Lower leg skin (tissue), 3 donors: ENCODE data around the gene DCHS1.

ENCODE experiments used
- POLR2A ChIP-seq, 2 donors: fragments of 450-650 bp; IDR thresholded peaks; one replicate each; pipeline ENCODE4 v1.6.1; 2016 to 2017; ENCODE audit warnings: antibody characterized with exemption in 2 of 2, mild to moderate bottlenecking in 1 of 2, moderate library complexity in 1 of 2
- TF ChIP-seq, protein P1 (sequence below), 3 donors: fragments of 450-650 bp; IDR thresholded peaks; one replicate each; pipeline ENCODE4 v1.5.1; 2016; ENCODE audit warnings: antibody characterized with exemption in 3 of 3, mild to moderate bottlenecking in 3 of 3, moderate library complexity in 2 of 3

DNA sequence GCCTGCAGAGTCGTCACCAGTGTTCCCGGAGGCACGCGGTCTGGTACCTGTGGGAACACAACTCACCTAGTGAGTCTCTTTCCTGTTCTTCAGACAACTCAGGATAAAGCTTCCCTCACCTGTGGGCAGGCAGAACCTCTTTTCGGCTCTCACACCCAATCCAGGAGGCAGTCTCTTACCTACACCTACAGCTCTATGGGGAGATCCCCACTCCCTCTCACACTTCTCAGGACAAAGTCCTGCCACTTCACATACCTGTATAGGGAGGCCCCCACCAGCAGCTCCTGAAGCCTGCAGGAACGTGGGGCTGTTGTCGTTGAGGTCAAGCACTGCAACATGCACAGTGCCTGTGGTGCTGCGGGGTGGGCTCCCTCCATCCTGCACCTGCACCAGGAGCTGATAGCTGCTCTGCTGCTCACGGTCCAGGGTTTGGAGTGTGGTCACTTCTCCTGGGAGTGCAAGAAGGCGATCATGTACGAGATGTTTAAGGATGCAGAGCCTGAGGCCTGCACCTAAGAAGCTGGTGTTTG is 24.2 kb downstream of the DCHS1 start:
- TF ChIP-seq, protein P1, sequence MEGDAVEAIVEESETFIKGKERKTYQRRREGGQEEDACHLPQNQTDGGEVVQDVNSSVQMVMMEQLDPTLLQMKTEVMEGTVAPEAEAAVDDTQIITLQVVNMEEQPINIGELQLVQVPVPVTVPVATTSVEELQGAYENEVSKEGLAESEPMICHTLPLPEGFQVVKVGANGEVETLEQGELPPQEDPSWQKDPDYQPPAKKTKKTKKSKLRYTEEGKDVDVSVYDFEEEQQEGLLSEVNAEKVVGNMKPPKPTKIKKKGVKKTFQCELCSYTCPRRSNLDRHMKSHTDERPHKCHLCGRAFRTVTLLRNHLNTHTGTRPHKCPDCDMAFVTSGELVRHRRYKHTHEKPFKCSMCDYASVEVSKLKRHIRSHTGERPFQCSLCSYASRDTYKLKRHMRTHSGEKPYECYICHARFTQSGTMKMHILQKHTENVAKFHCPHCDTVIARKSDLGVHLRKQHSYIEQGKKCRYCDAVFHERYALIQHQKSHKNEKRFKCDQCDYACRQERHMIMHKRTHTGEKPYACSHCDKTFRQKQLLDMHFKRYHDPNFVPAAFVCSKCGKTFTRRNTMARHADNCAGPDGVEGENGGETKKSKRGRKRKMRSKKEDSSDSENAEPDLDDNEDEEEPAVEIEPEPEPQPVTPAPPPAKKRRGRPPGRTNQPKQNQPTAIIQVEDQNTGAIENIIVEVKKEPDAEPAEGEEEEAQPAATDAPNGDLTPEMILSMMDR (IDR thresholded peaks at IDR 0.05): no peak
- TF ChIP-seq POLR2A (IDR thresholded peaks at IDR 0.05): no peak
